Cardiac muscle cell (in vitro differentiated cells and primary cell): ENCODE data around the gene TGFBR2. TPM values are rescaled to one million over a fixed set of nuclear protein-coding genes. Genes with fewer than 3 reads are reported as not detected.

Source experiments
- DNase-seq, 2 donors: peaks; one replicate each; pipeline versions ENCODE4 v3.0.0 to v3.0.0-alpha.2; 2010 to 2017; ENCODE audit warnings: low read depth in 1 of 2, low spot score in 1 of 2
- H3K27ac ChIP-seq: fragments of 200-600 bp; sonication (generic); 2 replicates; pipeline ENCODE4 v1.5.1; 2016
- H3K27me3 ChIP-seq: fragments of 200-600 bp; sonication (generic); 2 replicates; pipeline ENCODE4 v1.6.0; 2016; ENCODE audit warnings: control low read depth
- H3K36me3 ChIP-seq: fragments of 200-600 bp; sonication (generic); 2 replicates; pipeline ENCODE4 v1.5.1; 2016; ENCODE audit warnings: control low read depth
- H3K4me1 ChIP-seq: fragments of 200-600 bp; sonication (generic); 2 replicates; pipeline ENCODE4 v1.8.1; 2017; ENCODE audit warnings: low read depth, mild to moderate bottlenecking, mixed run types
- H3K4me3 ChIP-seq: fragments of 200-600 bp; sonication (generic); 2 replicates; pipeline ENCODE4 v1.5.1; 2016; ENCODE audit warnings: mild to moderate bottlenecking
- H3K9me3 ChIP-seq: fragments of 200-600 bp; sonication (generic); 2 replicates; pipeline ENCODE4 v1.5.1; 2017; ENCODE audit warnings: low read depth, mild to moderate bottlenecking, control low read depth
- CTCF ChIP-seq: IDR thresholded peaks from 2 replicates; pipeline ENCODE4 v1.5.1; 2012; ENCODE audit warnings: low read depth, mild to moderate bottlenecking, low read length
- polyA plus RNA-seq: library from polyadenylated mRNA; unstranded; fragments of >200 nt; fragmentation: Nextera tagmentation; extraction: Ambion mirVana; gene quantifications from 2 replicates; pipeline ENCODE4 v1.2.1, GENCODE V29; 2016
- total RNA-seq: library from RNA; depleted of rRNA; stranded (reverse); fragments of >200 nt; gene quantifications from 2 replicates; pipeline ENCODE4 v1.2.3, GENCODE V29; 2016

TGFBR2 gene
- total and polyA plus RNA-seq, 2 experiments from 2014 or later = 7.0 to 11.2 TPM

GRCh38 chr3:30704931-30705890, 98.8 kb downstream of the TGFBR2 start:
- Histone ChIP-seq H3K4me3 (no peak overlapping the region), H3K9me3 (no peaks in the 10 kb centered on the region)
- DNase-seq = no peak

GRCh38 chr3:30707825-30708224, 101.4 kb downstream of the TGFBR2 start:
- H3K4me1 ChIP-seq = no peaks in the 10 kb centered on the region
- DNase-seq = no peak
- H3K4me3 ChIP-seq = no peak overlapping the region
- H3K36me3 ChIP-seq = no peaks in the 10 kb centered on the region
- TF ChIP-seq CTCF = no peak
- H3K9me3 ChIP-seq = no peaks in the 10 kb centered on the region
- no peak overlapping the region for H3K27ac ChIP-seq
- no peaks in the 10 kb centered on the region for H3K27me3 ChIP-seq

More at GRCh38 chr3:30704931-30705890, 98.8 kb downstream of the TGFBR2 start:
- Histone ChIP-seq H3K4me1 (no peaks in the 10 kb centered on the region), H3K27ac (no peak overlapping the region), H3K27me3 (no peaks in the 10 kb centered on the region), H3K36me3 (no peaks in the 10 kb centered on the region)
- no peak for TF ChIP-seq CTCF

GRCh38 chr3:30708472-30708871, 102.1 kb downstream of the TGFBR2 start:
- H3K27me3 ChIP-seq = no peaks in the 10 kb centered on the region
- H3K9me3 ChIP-seq = no peaks in the 10 kb centered on the region
- H3K4me1 ChIP-seq = no peaks in the 10 kb centered on the region
- no peak for DNase-seq
- TF ChIP-seq CTCF = no peak
- H3K4me3 ChIP-seq = no peak overlapping the region
- H3K36me3 ChIP-seq = no peaks in the 10 kb centered on the region
- H3K27ac ChIP-seq = no peak overlapping the region

- no peak for TF ChIP-seq CTCF
- Histone ChIP-seq H3K36me3 (no peaks in the 10 kb centered on the region), H3K27ac (no peak overlapping the region), H3K9me3 (no peaks in the 10 kb centered on the region), H3K27me3 (no peaks in the 10 kb centered on the region), H3K4me3 (no peak overlapping the region), H3K4me1 (no peaks in the 10 kb centered on the region)
- no peak for DNase-seq
Measured at GRCh38 chr3:30710017-30710416, 103.6 kb downstream of the TGFBR2 start.

GRCh38 chr3:30711151-30711550, 104.8 kb downstream of the TGFBR2 start:
- no peak for TF ChIP-seq CTCF
- no peak overlapping the region for H3K4me3 ChIP-seq
- no peak overlapping the region for H3K27ac ChIP-seq
- no peaks in the 10 kb centered on the region for H3K27me3 ChIP-seq
- DNase-seq = no peak
- H3K4me1 ChIP-seq = no peaks in the 10 kb centered on the region
- no peaks in the 10 kb centered on the region for H3K9me3 ChIP-seq
- H3K36me3 ChIP-seq = no peaks in the 10 kb centered on the region
